Transverse colon (tissue), 4 donors: ENCODE measurements around the gene HIRIP3. TPM values are rescaled to one million over a fixed set of nuclear protein-coding genes. Genes with fewer than 3 reads are reported as not detected.

Source experiments
- DNase-seq: peaks from one replicate; pipeline ENCODE4 v3.0.0-alpha.2; 2019
- H3K27ac ChIP-seq, 4 donors: fragments of 200-600 bp; sonication (generic); 2 replicates each; pipeline ENCODE4 v1.5.1; 2016 to 2018; ENCODE audit warnings: inconsistent platforms in 4 of 4
- H3K27me3 ChIP-seq: fragments of 200-600 bp; sonication (generic); 2 replicates; pipeline ENCODE4 v1.5.1; 2017; ENCODE audit warnings: inconsistent platforms
- H3K36me3 ChIP-seq, 4 donors: fragments of 200-600 bp; sonication (generic); 2 replicates each; pipeline ENCODE4 v1.5.1; 2017 to 2019; ENCODE audit warnings: inconsistent platforms in 4 of 4
- H3K4me1 ChIP-seq, 4 donors: fragments of 200-600 bp; sonication (generic); 2 replicates each; pipeline ENCODE4 v1.5.1; 2017 to 2020; ENCODE audit warnings: inconsistent platforms in 4 of 4
- H3K4me3 ChIP-seq, 4 donors: fragments of 200-600 bp; sonication (generic); 1 replicate in 1 of 4; 2 replicates in 3 of 4; pipeline versions ENCODE4 v1.5.1 to v1.6.1; 2017 to 2019; ENCODE audit warnings: inconsistent platforms in 4 of 4
- H3K9me3 ChIP-seq, 2 donors: fragments of 200-600 bp; sonication (generic); 2 replicates each; pipeline ENCODE4 v1.5.1; 2017 to 2019; ENCODE audit warnings: inconsistent platforms in 2 of 2
- EP300 ChIP-seq: sonication (generic); formaldehyde crosslinking; IDR thresholded peaks from one replicate; pipeline ENCODE4 v1.6.1; 2017; ENCODE audit warnings: antibody characterized with exemption, low read depth
- POLR2A ChIP-seq: fragments of 450-650 bp; IDR thresholded peaks from one replicate; pipeline ENCODE4 v1.6.1; 2016; ENCODE audit warnings: antibody characterized with exemption, mild to moderate bottlenecking, moderate library complexity
- POLR2AphosphoS5 ChIP-seq, 3 donors: sonication (generic); formaldehyde crosslinking; IDR thresholded peaks; one replicate each; pipeline ENCODE4 v1.6.1; 2016; ENCODE audit warnings: antibody characterized with exemption in 3 of 3
- WGBS, 2 donors: methylation state at CpG; one replicate each; pipeline ENCODE4 v1.1.5; 2018; ENCODE audit warnings: low coverage in 1 of 2; 5-methylcytosine and 5-hydroxymethylcytosine counted together
- in situ Hi-C, 4 donors: fragments of 200-750 bp; cut with MboI; loops; one replicate each; pipeline versions ENCODE4 v1.15.0 to v1.15.1; 2017; ENCODE audit warnings: low sequenced_read_pairs in 3 of 4, low pct_ligation_motif_present in 1 of 4, low pct_unique_long_range_greater_than_20kb in 1 of 4
- intact Hi-C: fragments of 100-400 bp; cut with DNase I; formaldehyde crosslinking; loops from one replicate; pipeline ENCODE4 v1.15.1; 2023; ENCODE audit warnings: low total_unique reads
- total RNA-seq, 4 donors: library from RNA; depleted of rRNA; stranded (reverse); fragments of >200 nt; gene quantifications; one replicate each; pipeline ENCODE4 v1.1.0, GENCODE V29; 2016
- TF ChIP-seq, protein P1 (sequence below), 5 experiments: fragments of 200-600 bp in 3 of 5; fragments of 450-650 bp in 2 of 5; sonication (generic) in 3 of 5; IDR thresholded peaks; 1 replicate in 2 of 5; 2 replicates in 3 of 5; pipeline ENCODE4 v1.5.1; 2016 to 2017; ENCODE audit warnings: antibody characterized with exemption in 5 of 5, inconsistent platforms in 3 of 5, mild to moderate bottlenecking in 2 of 5, moderate library complexity in 1 of 5

Gene HIRIP3
- total RNA-seq, 4 donors from 2014 or later, result 1.8 to 11.7 (median 8.8) TPM

GRCh38 chr16:30011714-30012504, 16.5 kb upstream of the HIRIP3 start:
- DNase-seq, result no peak
- H3K4me3 ChIP-seq, result peak overlapping the region in 2 of 4 donors; percentile 34 to 48
- 50% methylated on average over 28 of the region's 31 CpGs; no CpG with 5 or more reads in 1 of the 2 donors for WGBS, 2 donors
- peaks cover 42% of the 10 kb centered on the region for H3K27me3 ChIP-seq
- no peaks in the 10 kb centered on the region for H3K36me3 ChIP-seq
- in situ Hi-C loops (loop anchor here in 2 of 4 donors (25.0 kb wide), 2 partner anchors 150 to 325 kb away; partner anchors contain the start of genes CDIPT (in 2 of the 2) and QPRT (in 1 of the 2)), intact Hi-C loops (no loop called here)
- H3K27ac ChIP-seq, result no peak overlapping the region
- no peaks in the 10 kb centered on the region for H3K9me3 ChIP-seq
- TF ChIP-seq, protein P1, sequence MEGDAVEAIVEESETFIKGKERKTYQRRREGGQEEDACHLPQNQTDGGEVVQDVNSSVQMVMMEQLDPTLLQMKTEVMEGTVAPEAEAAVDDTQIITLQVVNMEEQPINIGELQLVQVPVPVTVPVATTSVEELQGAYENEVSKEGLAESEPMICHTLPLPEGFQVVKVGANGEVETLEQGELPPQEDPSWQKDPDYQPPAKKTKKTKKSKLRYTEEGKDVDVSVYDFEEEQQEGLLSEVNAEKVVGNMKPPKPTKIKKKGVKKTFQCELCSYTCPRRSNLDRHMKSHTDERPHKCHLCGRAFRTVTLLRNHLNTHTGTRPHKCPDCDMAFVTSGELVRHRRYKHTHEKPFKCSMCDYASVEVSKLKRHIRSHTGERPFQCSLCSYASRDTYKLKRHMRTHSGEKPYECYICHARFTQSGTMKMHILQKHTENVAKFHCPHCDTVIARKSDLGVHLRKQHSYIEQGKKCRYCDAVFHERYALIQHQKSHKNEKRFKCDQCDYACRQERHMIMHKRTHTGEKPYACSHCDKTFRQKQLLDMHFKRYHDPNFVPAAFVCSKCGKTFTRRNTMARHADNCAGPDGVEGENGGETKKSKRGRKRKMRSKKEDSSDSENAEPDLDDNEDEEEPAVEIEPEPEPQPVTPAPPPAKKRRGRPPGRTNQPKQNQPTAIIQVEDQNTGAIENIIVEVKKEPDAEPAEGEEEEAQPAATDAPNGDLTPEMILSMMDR (IDR thresholded peaks at IDR 0.05), result no peak
- TF ChIP-seq POLR2A, result no peak
- TF ChIP-seq POLR2AphosphoS5 (IDR thresholded peaks at IDR 0.05), result no peak
- TF ChIP-seq EP300, result no peak
- H3K4me1 ChIP-seq, result peaks cover 8 to 22% (median 15%) of the 10 kb centered on the region in 4 donors

GRCh38 chr16:30010844-30011713, 15.7 kb upstream of the HIRIP3 start, which contains the start of gene DOC2A:
Gene DOC2A (minus strand): TSS chr16:30011027. CDS start chr16:30010222, 805 bp downstream.
- intact Hi-C loops (no loop called here), in situ Hi-C loops (loop anchor here in 2 of 4 donors (25.0 kb wide), 2 partner anchors 149 to 324 kb away; partner anchors contain the start of genes CDIPT (in 2 of the 2) and QPRT (in 1 of the 2))
- Histone ChIP-seq H3K36me3 (no peaks in the 10 kb centered on the region), H3K27me3 (peaks cover 42% of the 10 kb centered on the region), H3K9me3 (no peaks in the 10 kb centered on the region), H3K27ac (no peak within 1 kb of the TSS), H3K4me1 (peaks cover 8 to 22% (median 15%) of the 10 kb centered on the region in 4 donors), H3K4me3 (peak within 1 kb of the TSS in 3 of 4 donors; percentile 9 to 48 (median 34))
- no peak for DNase-seq
- TF ChIP-seq, protein P1 (IDR thresholded peaks at IDR 0.05), result no peak
- TF ChIP-seq EP300 (no peak), POLR2AphosphoS5 (IDR thresholded peaks at IDR 0.05) (no peak), POLR2A (no peak)
- WGBS, 2 donors, result 1% methylated on average over 49 of the region's 99 CpGs; no CpG with 5 or more reads in 1 of the 2 donors

DNA sequence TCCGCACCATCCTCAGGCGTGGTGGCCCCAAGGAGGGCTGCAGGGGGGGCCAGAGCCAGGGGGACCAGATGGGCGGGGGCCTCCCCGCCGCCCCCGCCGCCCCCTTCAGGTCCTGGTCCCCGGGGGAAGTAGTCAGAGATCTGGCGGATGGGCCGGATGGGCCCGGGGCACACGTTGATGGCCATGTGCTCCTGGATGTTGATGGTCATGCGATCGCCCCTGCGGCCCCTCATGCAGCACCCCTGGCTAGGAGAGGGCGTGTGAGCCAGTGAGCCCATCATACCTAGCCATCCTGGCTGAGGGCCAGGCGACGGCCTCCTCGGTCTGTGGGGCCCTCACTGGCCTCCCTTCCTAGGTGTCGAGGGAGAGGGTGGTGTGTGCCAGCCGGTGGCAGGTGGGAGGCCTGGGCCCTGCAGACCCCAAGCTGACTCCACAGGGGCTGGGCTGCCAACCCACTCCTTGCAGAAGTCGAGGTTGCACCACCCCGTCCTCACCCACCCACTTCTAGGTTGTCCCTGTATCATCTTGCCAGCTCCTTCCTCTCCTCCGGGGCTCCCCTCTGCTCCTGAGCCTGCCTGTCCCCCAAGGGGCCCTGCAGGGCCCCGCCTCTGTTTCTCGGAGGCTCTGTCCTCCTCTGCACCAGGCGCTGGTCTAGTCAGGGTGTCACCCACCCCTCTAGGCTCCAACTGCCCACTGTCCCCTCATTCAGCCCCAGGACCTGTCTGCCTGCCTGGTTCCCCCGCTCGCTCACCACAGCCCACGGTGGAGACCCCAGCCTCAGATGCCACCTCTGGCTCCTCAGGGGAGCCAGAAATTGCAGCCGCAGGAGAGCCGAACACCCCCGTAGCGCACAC, 14.8 kb upstream of the HIRIP3 start:
- no peak for DNase-seq
- intact Hi-C loops, result no loop called here
- in situ Hi-C loops, result loop anchor here in 2 of 4 donors (25.0 kb wide), 2 partner anchors 148 to 323 kb away; partner anchors contain the start of genes CDIPT (in 2 of the 2) and QPRT (in 1 of the 2)
- Histone ChIP-seq H3K9me3 (no peaks in the 10 kb centered on the region), H3K27ac (no peak overlapping the region), H3K4me1 (peaks cover 8 to 24% (median 18%) of the 10 kb centered on the region in 4 donors), H3K36me3 (no peaks in the 10 kb centered on the region), H3K27me3 (peaks cover 42% of the 10 kb centered on the region), H3K4me3 (peak overlapping the region in 3 of 4 donors; percentile 9 to 48 (median 34))
- TF ChIP-seq POLR2A (no peak), POLR2AphosphoS5 (IDR thresholded peaks at IDR 0.05) (no peak), EP300 (no peak)
- TF ChIP-seq, protein P1 (IDR thresholded peaks at IDR 0.05), result no peak
- 12 to 23% methylated on average over 7 to 20 of the region's 34 CpGs for WGBS, 2 donors
